Measurements from ENCODE around the gene CHCHD3.

The CHCHD3 gene

DNA sequence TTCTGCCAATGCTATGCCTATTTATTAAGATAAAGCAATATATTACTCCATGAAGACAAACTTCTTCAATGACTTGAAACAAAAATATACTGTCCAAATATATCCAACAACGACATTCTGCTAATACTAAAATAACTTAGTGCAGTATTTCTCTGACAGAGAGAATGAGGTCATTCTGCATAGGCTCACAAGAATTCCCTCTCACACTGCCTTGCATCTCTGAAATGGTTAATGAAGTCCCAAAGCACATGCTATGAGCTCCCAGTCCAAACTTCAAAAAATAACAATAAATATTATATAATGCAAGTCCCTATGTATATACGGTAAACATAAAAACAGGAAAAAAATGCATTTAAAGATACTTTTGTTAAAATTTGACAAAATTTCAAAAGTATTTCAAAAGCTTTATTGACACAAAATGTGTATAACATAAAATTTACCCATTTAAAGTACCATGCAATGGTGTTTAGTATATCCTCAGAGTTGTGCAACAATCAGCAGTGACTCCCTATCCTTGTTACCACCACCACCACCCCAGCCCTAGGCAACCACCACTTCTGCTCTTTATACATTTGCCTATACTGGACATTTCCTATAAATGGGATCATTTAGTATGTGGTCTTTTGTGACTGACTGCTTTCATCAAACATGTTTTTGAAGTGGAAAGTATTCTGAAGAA lies 27.6 kb downstream of the CHCHD3 start:
- Histone ChIP-seq H3K36me3 (ENCODE audit: control insufficient read depth, insufficient read depth, low read length) (no peaks in the 10 kb centered on the region), H3K27me3 (ENCODE audit: control insufficient read depth, insufficient read depth, low read length) (no peaks in the 10 kb centered on the region), H3K4me3 (ENCODE audit: low read depth, low read length) (no peak overlapping the region), H3K27ac (ENCODE audit: low read depth, low read length) (no peak overlapping the region), H3K9ac (ENCODE audit: low read length) (no peak overlapping the region), H3K4me1 (ENCODE audit: control insufficient read depth, insufficient read depth, low read length) (peaks cover 20% of the 10 kb centered on the region), H3K9me3 (ENCODE audit: control insufficient read depth, insufficient read depth, low read depth, low read length) (no peaks in the 10 kb centered on the region)

DNA sequence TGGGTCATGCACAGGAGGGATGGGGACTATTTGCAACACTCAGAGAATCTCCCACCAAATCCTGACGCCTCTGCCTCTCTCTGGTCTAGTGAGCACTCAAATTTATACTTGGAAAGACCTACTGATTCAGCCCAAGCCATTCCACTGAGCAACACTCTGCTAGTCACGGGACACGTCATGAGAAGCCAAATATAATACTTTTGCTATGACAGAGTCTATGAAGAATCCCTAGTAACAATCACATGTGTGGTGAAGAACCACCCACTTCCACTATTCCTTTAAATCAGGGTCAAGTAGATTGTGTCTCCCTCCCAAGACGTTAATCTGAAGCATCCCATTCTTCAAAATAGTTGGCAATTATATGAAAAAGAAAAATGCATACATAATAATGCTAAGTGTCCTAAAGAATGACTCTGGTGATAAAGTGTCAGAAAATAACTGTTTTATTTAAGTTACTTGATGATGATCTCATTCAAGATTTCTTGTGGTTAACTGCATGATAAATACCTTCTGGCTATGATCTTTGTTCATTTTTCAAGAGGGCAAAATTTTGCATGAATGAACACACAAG lies 28.5 kb downstream of the CHCHD3 start:
- Histone ChIP-seq H3K27ac (ENCODE audit: low read depth, low read length) (no peak overlapping the region), H3K27me3 (ENCODE audit: control insufficient read depth, insufficient read depth, low read length) (no peaks in the 10 kb centered on the region), H3K4me3 (ENCODE audit: low read depth, low read length) (no peak overlapping the region), H3K9me3 (ENCODE audit: control insufficient read depth, insufficient read depth, low read depth, low read length) (no peaks in the 10 kb centered on the region), H3K9ac (ENCODE audit: low read length) (no peak overlapping the region), H3K36me3 (ENCODE audit: control insufficient read depth, insufficient read depth, low read length) (no peaks in the 10 kb centered on the region), H3K4me1 (ENCODE audit: control insufficient read depth, insufficient read depth, low read length) (peaks cover 19% of the 10 kb centered on the region)

DNA sequence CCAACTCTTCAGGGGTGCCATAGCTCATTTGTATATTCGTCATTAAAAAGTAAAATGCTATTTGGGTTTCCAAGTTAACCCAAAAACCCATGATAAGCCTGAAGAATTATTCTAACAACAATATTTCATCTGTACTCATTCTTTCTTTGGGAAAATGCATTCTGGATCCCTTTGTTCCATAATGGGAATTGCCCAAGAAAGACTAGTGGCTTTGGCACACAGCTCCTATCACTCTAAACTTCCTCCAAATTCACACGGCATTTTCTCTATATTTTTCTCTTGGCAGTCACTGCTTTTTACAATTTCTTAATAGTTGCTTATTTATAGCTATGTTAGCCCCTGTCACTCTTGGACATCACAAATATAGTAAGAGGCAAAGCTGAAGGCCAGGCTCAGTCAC lies 29.1 kb downstream of the CHCHD3 start:
- no peaks in the 10 kb centered on the region for H3K9me3 ChIP-seq (ENCODE audit: control insufficient read depth, insufficient read depth, low read depth, low read length)

DNA sequence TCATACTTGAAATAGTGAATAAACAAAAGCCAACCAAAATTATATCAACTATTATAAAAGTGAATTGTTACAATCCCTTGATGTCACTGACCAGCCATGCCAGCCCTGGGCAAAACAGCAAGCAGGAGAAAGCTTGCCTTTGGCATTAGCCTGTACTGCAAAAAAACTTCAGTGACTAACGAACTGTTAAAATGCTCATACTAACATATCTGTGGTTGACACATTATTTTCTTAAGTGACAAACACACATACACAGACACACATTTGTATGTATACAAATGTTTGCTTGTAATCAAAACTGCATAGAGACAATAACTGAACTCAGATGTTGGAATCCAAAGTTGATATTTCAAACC lies 29.5 kb downstream of the CHCHD3 start:
- Histone ChIP-seq H3K9me3 (ENCODE audit: control insufficient read depth, insufficient read depth, low read depth, low read length) (no peaks in the 10 kb centered on the region), H3K4me3 (ENCODE audit: low read depth, low read length) (no peak overlapping the region), H3K9ac (ENCODE audit: low read length) (no peak overlapping the region), H3K4me1 (ENCODE audit: control insufficient read depth, insufficient read depth, low read length) (peaks cover 20% of the 10 kb centered on the region), H3K36me3 (ENCODE audit: control insufficient read depth, insufficient read depth, low read length) (no peaks in the 10 kb centered on the region), H3K27ac (ENCODE audit: low read depth, low read length) (no peak overlapping the region), H3K27me3 (ENCODE audit: control insufficient read depth, insufficient read depth, low read length) (no peaks in the 10 kb centered on the region)

More for the DNA sequence above, 29.1 kb downstream of the CHCHD3 start:
- Histone ChIP-seq H3K4me1 (ENCODE audit: control insufficient read depth, insufficient read depth, low read length) (peaks cover 20% of the 10 kb centered on the region), H3K27ac (ENCODE audit: low read depth, low read length) (no peak overlapping the region), H3K27me3 (ENCODE audit: control insufficient read depth, insufficient read depth, low read length) (no peaks in the 10 kb centered on the region), H3K36me3 (ENCODE audit: control insufficient read depth, insufficient read depth, low read length) (no peaks in the 10 kb centered on the region), H3K4me3 (ENCODE audit: low read depth, low read length) (no peak overlapping the region), H3K9ac (ENCODE audit: low read length) (no peak overlapping the region)

DNA sequence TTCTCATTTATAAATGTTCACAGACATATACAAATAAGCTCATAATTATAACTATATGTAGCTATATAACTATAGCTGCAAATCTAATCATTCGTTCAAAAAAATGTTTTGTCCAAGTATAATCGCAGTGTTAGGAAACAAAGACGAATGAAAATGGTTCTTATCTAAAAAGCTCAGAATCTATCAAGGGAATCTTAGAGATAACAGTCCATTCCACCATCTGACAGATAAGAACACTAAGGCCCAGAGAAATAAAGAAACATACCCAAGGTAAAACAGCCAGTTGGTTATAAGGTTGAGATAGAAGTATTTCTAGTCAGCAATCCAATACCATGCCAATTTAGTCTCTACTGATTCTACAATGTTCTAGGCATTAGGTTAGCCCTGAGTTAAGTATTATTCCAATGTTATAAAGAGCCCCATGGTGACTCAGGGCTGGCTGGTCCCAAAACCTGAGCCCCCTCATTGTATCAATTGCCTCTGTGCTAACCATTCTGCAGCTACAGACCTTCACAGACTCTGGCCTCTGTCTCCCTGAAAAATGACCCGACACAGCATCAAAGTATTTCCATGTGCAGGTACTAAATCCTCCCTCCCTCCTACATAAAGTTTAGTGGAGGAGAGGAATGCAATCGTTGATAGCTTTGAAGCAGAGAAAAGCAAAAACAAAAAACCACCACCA lies 30.0 kb downstream of the CHCHD3 start:
- Histone ChIP-seq H3K27me3 (ENCODE audit: control insufficient read depth, insufficient read depth, low read length) (no peaks in the 10 kb centered on the region), H3K9ac (ENCODE audit: low read length) (no peak overlapping the region), H3K36me3 (ENCODE audit: control insufficient read depth, insufficient read depth, low read length) (no peaks in the 10 kb centered on the region), H3K27ac (ENCODE audit: low read depth, low read length) (no peak overlapping the region), H3K4me3 (ENCODE audit: low read depth, low read length) (no peak overlapping the region), H3K4me1 (ENCODE audit: control insufficient read depth, insufficient read depth, low read length) (peaks cover 20% of the 10 kb centered on the region), H3K9me3 (ENCODE audit: control insufficient read depth, insufficient read depth, low read depth, low read length) (no peaks in the 10 kb centered on the region)

DNA sequence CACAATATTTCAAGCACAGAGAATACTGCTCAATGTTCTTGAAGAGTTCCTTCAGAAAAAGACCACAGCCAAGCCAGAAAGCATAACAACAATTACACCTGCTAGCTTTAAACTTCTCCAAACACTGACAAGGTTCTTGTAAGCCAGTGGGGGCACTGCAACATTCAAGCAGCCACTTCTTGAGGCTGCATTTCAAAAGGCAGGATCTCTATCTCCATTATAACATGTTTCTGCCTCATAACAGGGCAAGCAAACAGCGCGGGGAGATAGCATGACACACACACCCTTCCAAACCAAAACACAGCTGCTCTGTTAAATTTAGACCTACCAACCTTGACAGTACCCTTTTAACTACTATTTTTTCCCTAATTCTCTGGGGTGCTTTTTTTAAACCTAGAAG lies 30.8 kb downstream of the CHCHD3 start:
- no peak overlapping the region for H3K27ac ChIP-seq (ENCODE audit: low read depth, low read length)
- H3K9me3 ChIP-seq (ENCODE audit: control insufficient read depth, insufficient read depth, low read depth, low read length) = no peaks in the 10 kb centered on the region
- no peaks in the 10 kb centered on the region for H3K27me3 ChIP-seq (ENCODE audit: control insufficient read depth, insufficient read depth, low read length)
- H3K4me3 ChIP-seq (ENCODE audit: low read depth, low read length) = no peak overlapping the region
- no peaks in the 10 kb centered on the region for H3K36me3 ChIP-seq (ENCODE audit: control insufficient read depth, insufficient read depth, low read length)
- peaks cover 20% of the 10 kb centered on the region for H3K4me1 ChIP-seq (ENCODE audit: control insufficient read depth, insufficient read depth, low read length)
- no peak overlapping the region for H3K9ac ChIP-seq (ENCODE audit: low read length)

DNA sequence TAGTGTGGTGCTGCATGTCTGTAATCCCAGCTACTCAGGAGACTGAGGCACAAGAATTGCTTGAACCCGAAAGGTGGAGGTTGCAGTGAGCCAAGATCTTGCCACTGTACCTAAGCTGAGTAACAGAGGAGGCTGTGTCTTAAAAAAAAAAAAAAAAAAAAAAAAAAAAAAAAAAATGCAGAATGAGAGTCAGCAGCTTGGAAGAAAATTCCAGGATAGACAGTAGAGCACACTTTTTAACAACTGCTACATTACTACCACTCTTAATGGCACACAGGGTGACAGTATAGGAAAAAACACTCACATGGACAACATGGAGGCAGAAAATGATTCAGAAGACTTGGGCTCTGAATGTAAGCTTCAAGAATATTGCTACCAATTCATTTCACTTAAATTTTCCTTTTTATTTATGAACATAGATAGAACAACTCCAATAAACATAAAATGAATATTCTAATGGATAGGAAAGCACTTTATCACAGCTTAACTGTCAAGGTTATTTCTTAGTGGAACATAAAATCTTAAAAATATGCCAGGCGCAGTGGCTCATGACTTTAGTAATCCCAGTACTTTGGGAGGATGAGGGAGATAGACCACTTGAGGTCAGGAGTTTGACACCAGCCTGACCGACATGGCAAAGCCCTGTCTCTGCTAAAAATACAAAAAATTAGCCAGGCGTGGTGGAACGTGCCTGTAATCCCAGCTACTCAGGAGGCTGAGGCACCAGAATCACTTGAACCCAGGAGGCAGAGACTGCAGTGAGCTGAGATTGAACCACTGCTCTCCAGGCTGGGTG lies 31.5 kb downstream of the CHCHD3 start:
- no peak overlapping the region for H3K4me3 ChIP-seq (ENCODE audit: low read depth, low read length)
- H3K27me3 ChIP-seq (ENCODE audit: control insufficient read depth, insufficient read depth, low read length) = no peaks in the 10 kb centered on the region
- no peaks in the 10 kb centered on the region for H3K9me3 ChIP-seq (ENCODE audit: control insufficient read depth, insufficient read depth, low read depth, low read length)
- peaks cover 24% of the 10 kb centered on the region for H3K4me1 ChIP-seq (ENCODE audit: control insufficient read depth, insufficient read depth, low read length)
- no peak overlapping the region for H3K9ac ChIP-seq (ENCODE audit: low read length)
- no peak overlapping the region for H3K27ac ChIP-seq (ENCODE audit: low read depth, low read length)
- H3K36me3 ChIP-seq (ENCODE audit: control insufficient read depth, insufficient read depth, low read length) = no peaks in the 10 kb centered on the region

DNA sequence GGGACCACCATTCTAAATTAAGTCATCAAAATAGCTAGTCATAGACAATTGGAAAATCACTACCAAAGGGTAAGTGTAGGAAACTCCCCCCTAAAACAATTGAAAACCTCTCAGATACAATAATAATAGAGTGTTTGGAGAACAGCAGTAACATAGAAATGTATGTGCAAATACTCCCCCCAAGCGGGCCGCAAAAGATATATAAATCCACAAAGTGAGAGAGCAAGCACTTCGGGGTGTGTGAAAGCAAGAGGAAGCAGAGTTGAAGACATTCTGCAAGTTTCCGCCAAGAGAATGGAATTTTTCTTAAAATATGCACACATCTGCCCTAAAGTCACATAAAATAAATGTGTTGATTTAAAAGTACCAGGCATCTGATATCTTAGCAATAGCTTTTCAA lies 33.3 kb downstream of the CHCHD3 start:
- Histone ChIP-seq H3K27ac (ENCODE audit: low read depth, low read length) (no peak overlapping the region), H3K9me3 (ENCODE audit: control insufficient read depth, insufficient read depth, low read depth, low read length) (no peaks in the 10 kb centered on the region), H3K4me1 (ENCODE audit: control insufficient read depth, insufficient read depth, low read length) (peaks cover 30% of the 10 kb centered on the region), H3K27me3 (ENCODE audit: control insufficient read depth, insufficient read depth, low read length) (no peaks in the 10 kb centered on the region), H3K36me3 (ENCODE audit: control insufficient read depth, insufficient read depth, low read length) (no peaks in the 10 kb centered on the region), H3K9ac (ENCODE audit: low read length) (no peak overlapping the region), H3K4me3 (ENCODE audit: low read depth, low read length) (no peak overlapping the region)

DNA sequence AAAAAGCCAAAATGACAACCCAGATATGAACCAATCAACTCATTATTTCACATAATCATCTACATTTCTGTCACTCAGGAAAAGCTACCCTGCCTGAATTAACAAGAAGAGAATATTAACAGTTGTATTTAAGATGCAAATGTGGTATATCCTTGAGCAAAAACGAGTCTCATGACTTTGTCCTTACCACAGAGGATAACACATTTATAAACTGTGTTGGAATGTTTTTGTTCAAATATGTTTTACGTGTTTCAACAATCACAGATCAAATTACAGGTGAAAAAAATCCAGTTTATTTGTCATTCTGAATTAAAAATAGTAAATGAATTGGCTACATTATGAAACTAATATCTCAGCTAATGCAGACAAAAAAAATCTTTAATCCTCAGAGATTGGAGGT lies 34.6 kb downstream of the CHCHD3 start:
- H3K36me3 ChIP-seq (ENCODE audit: control insufficient read depth, insufficient read depth, low read length) = no peaks in the 10 kb centered on the region
- H3K4me1 ChIP-seq (ENCODE audit: control insufficient read depth, insufficient read depth, low read length) = peaks cover 30% of the 10 kb centered on the region
- no peak overlapping the region for H3K4me3 ChIP-seq (ENCODE audit: low read depth, low read length)
- H3K9ac ChIP-seq (ENCODE audit: low read length) = no peak overlapping the region
- no peaks in the 10 kb centered on the region for H3K9me3 ChIP-seq (ENCODE audit: control insufficient read depth, insufficient read depth, low read depth, low read length)
- no peak overlapping the region for H3K27ac ChIP-seq (ENCODE audit: low read depth, low read length)
- H3K27me3 ChIP-seq (ENCODE audit: control insufficient read depth, insufficient read depth, low read length) = no peaks in the 10 kb centered on the region

DNA sequence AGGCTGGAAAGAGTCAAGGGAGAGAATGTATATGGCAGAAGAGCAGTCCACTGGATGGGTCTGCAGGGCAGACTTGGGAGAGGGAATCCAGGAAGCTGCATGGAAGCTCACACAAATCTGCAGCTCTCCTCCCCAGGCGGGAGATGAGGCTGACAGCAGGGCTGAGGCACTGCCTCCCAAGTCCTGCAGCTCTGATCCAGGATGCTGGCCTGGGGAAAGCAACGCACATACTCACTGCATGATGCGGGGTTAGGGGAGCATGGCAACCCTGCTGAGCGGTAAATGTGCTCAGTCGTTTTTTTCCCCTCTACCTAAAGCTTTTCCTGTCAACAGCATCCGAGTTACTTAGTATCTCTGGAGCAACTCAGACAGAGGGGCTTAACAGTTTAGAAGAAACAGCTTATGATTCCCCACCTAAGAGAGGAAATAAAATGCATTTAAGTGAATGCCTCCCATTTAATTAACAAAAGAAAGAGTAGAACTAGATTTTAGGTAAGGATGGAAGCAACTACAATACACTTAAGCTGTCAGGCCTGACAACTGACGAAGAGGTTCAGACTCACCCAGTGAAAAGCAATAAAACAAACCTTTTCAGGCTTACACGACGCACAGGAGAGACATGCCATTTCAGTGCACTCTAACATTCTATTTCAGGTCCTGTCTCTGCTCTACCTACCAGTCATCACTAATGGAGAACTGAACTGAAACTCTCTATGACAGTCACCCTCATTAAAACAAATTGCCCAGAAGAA lies 37.0 kb downstream of the CHCHD3 start:
- Histone ChIP-seq H3K9ac (ENCODE audit: low read length) (no peak overlapping the region), H3K9me3 (ENCODE audit: control insufficient read depth, insufficient read depth, low read depth, low read length) (no peaks in the 10 kb centered on the region), H3K36me3 (ENCODE audit: control insufficient read depth, insufficient read depth, low read length) (no peaks in the 10 kb centered on the region), H3K4me1 (ENCODE audit: control insufficient read depth, insufficient read depth, low read length) (peaks cover 41% of the 10 kb centered on the region), H3K27me3 (ENCODE audit: control insufficient read depth, insufficient read depth, low read length) (no peaks in the 10 kb centered on the region), H3K27ac (ENCODE audit: low read depth, low read length) (no peak overlapping the region), H3K4me3 (ENCODE audit: low read depth, low read length) (no peak overlapping the region)
